Activated naive CD8-positive, alpha-beta T cell treated with anti-CD3 and anti-CD28 coated beads, Interleukin-2, amount 10 ng/mL, durations not matched to agents 7 days and 5 days (primary cell): ENCODE data around the gene FANCM. TPM values are rescaled to one million over a fixed set of nuclear protein-coding genes. Genes with fewer than 3 reads are reported as not detected.

Experiments
- ATAC-seq: fragments of 150-1000 bp; cut with Tn5 transposase; one replicate; pipeline ENCODE4 v1.10.0; 2021; ENCODE audit warnings: low read depth, moderate library complexity
- POLR2A ChIA-PET: fragments of 350-600 bp; sonication (Branson Sonifier 250); formaldehyde crosslinking; loops from one replicate; lab custom pipeline; 2021; ENCODE audit warnings: antibody characterized with exemption; lab: Charles Lee
- DNase-seq: peaks from one replicate; pipeline ENCODE4 v3.0.0; 2021
- H3K27ac Mint-ChIP-seq: one replicate; pipeline ENCODE4 v1.8.0; 2022; ENCODE audit warnings: mild to moderate bottlenecking, mixed read lengths
- H3K27me3 Mint-ChIP-seq: one replicate; pipeline ENCODE4 v1.8.0; 2022; ENCODE audit warnings: mild to moderate bottlenecking, moderate library complexity, mixed read lengths
- H3K36me3 Mint-ChIP-seq: one replicate; pipeline ENCODE4 v1.8.0; 2021; ENCODE audit warnings: mild to moderate bottlenecking, mixed read lengths
- H3K4me1 Mint-ChIP-seq: one replicate; pipeline ENCODE4 v1.8.0; 2021; ENCODE audit warnings: mixed read lengths
- H3K4me3 Mint-ChIP-seq: one replicate; pipeline ENCODE4 v1.8.0; 2022; ENCODE audit warnings: mild to moderate bottlenecking, moderate library complexity, mixed read lengths
- H3K9me3 Mint-ChIP-seq: one replicate; pipeline ENCODE4 v1.8.0; 2021; ENCODE audit warnings: mixed read lengths
- total RNA-seq, 2 experiments: library from RNA; stranded (reverse); gene quantifications; one replicate each; pipeline ENCODE4 v1.2.3, GENCODE V29; 2021

Gene FANCM
- 10 to 100 TPM; 15.0 to 17.7 TPM for total RNA-seq

- H3K27me3 Mint-ChIP-seq: no peaks in the 10 kb centered on the region
- H3K27ac Mint-ChIP-seq: peak within 1 kb of the TSS; percentile 100
- ATAC-seq (peak; percentile 39), DNase-seq (peak; percentile 73)
- H3K36me3 Mint-ChIP-seq: peaks cover 9% of the 10 kb centered on the region
- peak within 1 kb of the TSS; percentile 100 for H3K4me3 Mint-ChIP-seq
- H3K9me3 Mint-ChIP-seq: no peaks in the 10 kb centered on the region
- POLR2A ChIA-PET: interaction anchor here (1.0 to 4.7 kb wide), 4 partner anchors 22 to 174 kb away, joined by 4 to 38 read pairs (median 11); partner anchors contain the start of genes KLHL28, MIS18BP1 and TOGARAM1
- H3K4me1 Mint-ChIP-seq: peaks cover 31% of the 10 kb centered on the region
Observed at GRCh38 chr14:45135659-45136395, at the start of gene FANCM. Gene FANCM (plus strand): TSS chr14:45135930. CDS start chr14:45136032, 102 bp downstream.

GRCh38 chr14:45089813-45090212 is 45.9 kb upstream of the FANCM start:
- Mint-ChIP-seq H3K27ac (no peak overlapping the region), H3K36me3 (peaks cover 36% of the 10 kb centered on the region), H3K4me1 (peaks cover 47% of the 10 kb centered on the region), H3K9me3 (no peaks in the 10 kb centered on the region), H3K4me3 (no peak overlapping the region), H3K27me3 (no peaks in the 10 kb centered on the region)
- DNase-seq: no peak
- peak; percentile 47 for ATAC-seq
- POLR2A ChIA-PET: no interaction called here

GRCh38 chr14:45091710-45092109 is 44.0 kb upstream of the FANCM start:
- H3K9me3 Mint-ChIP-seq: no peaks in the 10 kb centered on the region
- POLR2A ChIA-PET: no interaction called here
- peaks cover 41% of the 10 kb centered on the region for H3K36me3 Mint-ChIP-seq
- ATAC-seq (no peak), DNase-seq (no peak)
- no peak overlapping the region for H3K4me3 Mint-ChIP-seq
- H3K27me3 Mint-ChIP-seq: no peaks in the 10 kb centered on the region
- no peak overlapping the region for H3K27ac Mint-ChIP-seq
- peaks cover 34% of the 10 kb centered on the region for H3K4me1 Mint-ChIP-seq

GRCh38 chr14:45094275-45094674 is 41.5 kb upstream of the FANCM start:
- no peak for DNase-seq
- POLR2A ChIA-PET: no interaction called here
- peaks cover 45% of the 10 kb centered on the region for H3K36me3 Mint-ChIP-seq

GRCh38 chr14:45095143-45095542 is 40.6 kb upstream of the FANCM start:
- ATAC-seq (no peak), DNase-seq (no peak)
- no peak overlapping the region for H3K4me3 Mint-ChIP-seq
- peaks cover 45% of the 10 kb centered on the region for H3K36me3 Mint-ChIP-seq
- peaks cover 7% of the 10 kb centered on the region for H3K4me1 Mint-ChIP-seq
- POLR2A ChIA-PET: no interaction called here
- no peaks in the 10 kb centered on the region for H3K27me3 Mint-ChIP-seq
- H3K27ac Mint-ChIP-seq: no peak overlapping the region
- no peaks in the 10 kb centered on the region for H3K9me3 Mint-ChIP-seq

More at GRCh38 chr14:45094275-45094674, 41.5 kb upstream of the FANCM start:
- Mint-ChIP-seq H3K9me3 (no peaks in the 10 kb centered on the region), H3K27ac (no peak overlapping the region), H3K4me3 (no peak overlapping the region), H3K27me3 (no peaks in the 10 kb centered on the region), H3K4me1 (peaks cover 15% of the 10 kb centered on the region)
- no peak for ATAC-seq

- Mint-ChIP-seq H3K27ac (no peak overlapping the region), H3K27me3 (no peaks in the 10 kb centered on the region), H3K36me3 (peaks cover 43% of the 10 kb centered on the region), H3K4me1 (no peaks in the 10 kb centered on the region), H3K9me3 (no peaks in the 10 kb centered on the region), H3K4me3 (no peak overlapping the region)
- ATAC-seq (no peak), DNase-seq (no peak)
- POLR2A ChIA-PET: no interaction called here
Observed at GRCh38 chr14:45096218-45096617, 39.5 kb upstream of the FANCM start.

GRCh38 chr14:45103806-45104205 is 31.9 kb upstream of the FANCM start:
- ATAC-seq: no peak
- H3K27ac Mint-ChIP-seq: no peak overlapping the region
- POLR2A ChIA-PET: no interaction called here
- H3K36me3 Mint-ChIP-seq: peaks cover 31% of the 10 kb centered on the region
- DNase-seq: no peak
- no peaks in the 10 kb centered on the region for H3K9me3 Mint-ChIP-seq
- H3K4me3 Mint-ChIP-seq: no peak overlapping the region
- no peaks in the 10 kb centered on the region for H3K27me3 Mint-ChIP-seq
- no peaks in the 10 kb centered on the region for H3K4me1 Mint-ChIP-seq

- Mint-ChIP-seq H3K27me3 (no peaks in the 10 kb centered on the region), H3K27ac (no peak overlapping the region), H3K4me3 (no peak overlapping the region), H3K4me1 (no peaks in the 10 kb centered on the region), H3K36me3 (peaks cover 32% of the 10 kb centered on the region), H3K9me3 (no peaks in the 10 kb centered on the region)
- ATAC-seq (no peak), DNase-seq (no peak)
- POLR2A ChIA-PET: no interaction called here
Observed at GRCh38 chr14:45104561-45104960, 31.2 kb upstream of the FANCM start.

- H3K36me3 Mint-ChIP-seq: peaks cover 34% of the 10 kb centered on the region
- no peak overlapping the region for H3K27ac Mint-ChIP-seq
- H3K4me1 Mint-ChIP-seq: peaks cover 4% of the 10 kb centered on the region
- POLR2A ChIA-PET: no interaction called here
- no peaks in the 10 kb centered on the region for H3K9me3 Mint-ChIP-seq
- no peak for DNase-seq
- H3K4me3 Mint-ChIP-seq: no peak overlapping the region
- ATAC-seq: no peak
- no peaks in the 10 kb centered on the region for H3K27me3 Mint-ChIP-seq
Observed at GRCh38 chr14:45112896-45113781, 22.6 kb upstream of the FANCM start.

GRCh38 chr14:45114327-45114726 is 21.4 kb upstream of the FANCM start:
- no peaks in the 10 kb centered on the region for H3K27me3 Mint-ChIP-seq
- ATAC-seq (no peak), DNase-seq (no peak)
- H3K4me3 Mint-ChIP-seq: no peak overlapping the region
- no peak overlapping the region for H3K27ac Mint-ChIP-seq
- H3K36me3 Mint-ChIP-seq: peaks cover 36% of the 10 kb centered on the region
- H3K9me3 Mint-ChIP-seq: no peaks in the 10 kb centered on the region
- H3K4me1 Mint-ChIP-seq: peaks cover 4% of the 10 kb centered on the region
- POLR2A ChIA-PET: no interaction called here

- POLR2A ChIA-PET: no interaction called here
- H3K9me3 Mint-ChIP-seq: no peaks in the 10 kb centered on the region
- DNase-seq (no peak), ATAC-seq (no peak)
- H3K4me1 Mint-ChIP-seq: peaks cover 1% of the 10 kb centered on the region
- no peak overlapping the region for H3K4me3 Mint-ChIP-seq
- H3K27ac Mint-ChIP-seq: no peak overlapping the region
- no peaks in the 10 kb centered on the region for H3K27me3 Mint-ChIP-seq
- peaks cover 36% of the 10 kb centered on the region for H3K36me3 Mint-ChIP-seq
Observed at GRCh38 chr14:45118594-45118993, 17.1 kb upstream of the FANCM start.

- POLR2A ChIA-PET: no interaction called here
- Mint-ChIP-seq H3K36me3 (peaks cover 38% of the 10 kb centered on the region), H3K27me3 (no peaks in the 10 kb centered on the region), H3K4me3 (no peak overlapping the region), H3K27ac (no peak overlapping the region), H3K9me3 (no peaks in the 10 kb centered on the region), H3K4me1 (peaks cover 1% of the 10 kb centered on the region)
- no peak for DNase-seq
- no peak for ATAC-seq
Observed at GRCh38 chr14:45120096-45120495, 15.6 kb upstream of the FANCM start.

GRCh38 chr14:45123271-45123670 is 12.5 kb upstream of the FANCM start:
- H3K27ac Mint-ChIP-seq: no peak overlapping the region
- H3K4me1 Mint-ChIP-seq: peaks cover 4% of the 10 kb centered on the region
- POLR2A ChIA-PET: interaction anchor here (0.6 kb wide), 1 partner anchor 143 kb away, joined by 4 read pairs; no protein-coding TSS in a partner anchor
- ATAC-seq (no peak), DNase-seq (no peak)
- H3K9me3 Mint-ChIP-seq: no peaks in the 10 kb centered on the region
- no peaks in the 10 kb centered on the region for H3K27me3 Mint-ChIP-seq
- H3K4me3 Mint-ChIP-seq: no peak overlapping the region
- peaks cover 36% of the 10 kb centered on the region for H3K36me3 Mint-ChIP-seq
